Pulmonary artery endothelial cell (primary cell): ENCODE measurements around the gene DNAAF8. TPM values are rescaled to one million over a fixed set of nuclear protein-coding genes. Genes with fewer than 3 reads are reported as not detected.

Source experiments
- total RNA-seq: library from RNA; depleted of rRNA; stranded (reverse); fragments of >200 nt; gene quantifications from 2 replicates; pipeline ENCODE4 v1.2.3, GENCODE V29; 2014

Gene DNAAF8
- total RNA-seq, 1 donor from 2014 or later = 0.33 TPM

Other genes with a start within 250 kb of the DNAAF8 start
- 12.1 and 15.2 TPM in 2 replicates for gene CDIP1, start 195.8 kb upstream of the DNAAF8 start, total RNA-seq
- gene C16orf96, start 178.2 kb upstream of the DNAAF8 start, total RNA-seq = not detected in 2 replicates
- gene UBALD1, start 119.6 kb upstream of the DNAAF8 start, total RNA-seq = 3.9 and 5.4 TPM in 2 replicates
- 22.9 and 24.4 TPM in 2 replicates for gene MGRN1, start 109.7 kb upstream of the DNAAF8 start, total RNA-seq
- gene NUDT16L1, start 41.0 kb upstream of the DNAAF8 start, total RNA-seq = 21.2 and 31.9 TPM in 2 replicates
- gene ANKS3, start 266 bp upstream of the DNAAF8 start, total RNA-seq = 14.3 and 21.6 TPM in 2 replicates
- gene ZNF500, start 32.6 kb downstream of the DNAAF8 start, total RNA-seq = 5.1 and 6.7 TPM in 2 replicates
- gene SEPTIN12, start 53.8 kb downstream of the DNAAF8 start, total RNA-seq = not detected in 2 replicates
- not detected in 2 replicates for gene SMIM22, start 60.8 kb downstream of the DNAAF8 start, total RNA-seq
- 10.7 and 11.7 TPM in 2 replicates for gene ROGDI, start 68.1 kb downstream of the DNAAF8 start, total RNA-seq
- 55.9 and 75.0 TPM in 2 replicates for gene GLYR1, start 112.8 kb downstream of the DNAAF8 start, total RNA-seq
- gene UBN1, start 112.9 kb downstream of the DNAAF8 start, total RNA-seq = 26.6 and 29.1 TPM in 2 replicates
- gene PPL, start 202.6 kb downstream of the DNAAF8 start, total RNA-seq = 0.26 and 0.71 TPM in 2 replicates
- under 0.01 TPM in 1 of 2 replicates, not detected in the other for gene SEC14L5, start 223.8 kb downstream of the DNAAF8 start, total RNA-seq